ENCODE data around the gene DOCK6. TPM values are rescaled to one million over a fixed set of nuclear protein-coding genes. Genes with fewer than 3 reads are reported as not detected.

The DOCK6 gene
- total RNA-seq, 1 experiment from 2014 or later = 19.4 TPM

DNA sequence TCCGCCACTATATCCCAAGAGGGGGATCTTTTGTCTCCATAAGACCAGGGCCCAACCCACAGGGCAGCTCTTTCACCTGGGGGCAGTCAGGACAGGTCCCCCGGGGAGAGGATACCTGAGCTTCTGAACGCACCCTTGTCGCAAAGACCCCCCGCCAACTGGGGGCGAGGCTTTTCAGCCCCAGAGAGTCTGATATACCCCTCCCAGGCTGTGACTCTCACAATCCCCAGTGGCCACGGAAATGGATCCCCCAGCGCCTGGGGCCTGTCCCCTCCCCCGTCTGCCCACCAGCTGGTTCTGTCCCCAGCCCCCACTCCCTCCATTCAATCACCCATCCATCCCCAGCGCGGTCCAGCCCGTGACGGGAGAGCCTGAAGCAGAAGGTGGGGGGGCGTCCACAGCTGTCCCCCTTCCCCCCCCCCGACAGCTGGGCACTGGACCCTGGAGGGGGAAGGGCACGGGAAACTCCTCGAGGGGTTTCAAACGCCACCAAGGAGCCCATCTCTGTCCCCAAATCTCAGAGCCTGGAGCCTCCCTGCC, 823 bp downstream of the DOCK6 start:
- H3K27ac ChIP-seq (ENCODE audit: low read length) = 0 out of 2 replicates have a peak overlapping the region, but pooled peaks have one; percentile 48
- H3K4me1 ChIP-seq (ENCODE audit: control insufficient read depth, insufficient read depth, low read length) = no peaks in the 10 kb centered on the region; the same call in 1 of the 2 replicates
- CTCF ChIA-PET = no interaction called here
- no TSS peak for BruUV-seq (replicated peaks)
- TF ChIP-seq REST (IDR thresholded peaks at IDR 0.05; ENCODE audit: insufficient read depth in 1 of 2, low read depth in 2 of 2, low read length in 1 of 2) (no peak), CTCF (IDR thresholded peaks at IDR 0.05) (no peak), POLR2AphosphoS5 (IDR thresholded peaks at IDR 0.05; ENCODE audit: low read depth, low read length) (no peak), TCF7L2 (IDR thresholded peaks at IDR 0.05; ENCODE audit: low read depth, low read length) (no peak), SIN3A (IDR thresholded peaks at IDR 0.05; ENCODE audit: borderline replicate concordance, insufficient read depth, low read depth, low read length) (no peak)
- H3K9me3 ChIP-seq (ENCODE audit: control insufficient read depth, insufficient read depth, low read depth, low read length) = no peaks in the 10 kb centered on the region
- no peaks in the 10 kb centered on the region; the same call in 1 of the 2 replicates for H3K36me3 ChIP-seq (ENCODE audit: control insufficient read depth, insufficient read depth, low read length)
- POLR2A ChIA-PET = no interaction called here
- no peak for DNase-seq (ENCODE audit: low read depth, low spot score)
- in situ Hi-C loops (cut with HindIII; ENCODE audit: low pct_unique_long_range_greater_than_20kb, low sequenced_read_pairs) = no loop called here
- ATAC-seq = 0 out of 2 replicates have a peak, but pooled peaks have one; percentile 9
- peak overlapping the region; percentile 58 to 60 for H3K4me3 ChIP-seq (ENCODE audit: low read depth in 2 of 2, low read length in 2 of 2)
- intact Hi-C loops (cut with micrococcal nuclease; ENCODE audit: unreplicated experiment) = no loop called here
- no peaks in the 10 kb centered on the region for H3K27me3 ChIP-seq (ENCODE audit: control insufficient read depth, insufficient read depth, low read length)

- POLR2A ChIA-PET = no interaction called here
- Histone ChIP-seq H3K27me3 (ENCODE audit: control insufficient read depth, insufficient read depth, low read length) (no peaks in the 10 kb centered on the region), H3K9me3 (ENCODE audit: control insufficient read depth, insufficient read depth, low read depth, low read length) (no peaks in the 10 kb centered on the region), H3K27ac (ENCODE audit: low read length) (no peak overlapping the region), H3K4me1 (ENCODE audit: control insufficient read depth, insufficient read depth, low read length) (no peaks in the 10 kb centered on the region; the same call in 1 of the 2 replicates), H3K4me3 (ENCODE audit: low read depth in 2 of 2, low read length in 2 of 2) (no peak overlapping the region), H3K36me3 (ENCODE audit: control insufficient read depth, insufficient read depth, low read length) (no peaks in the 10 kb centered on the region; the same call in 1 of the 2 replicates)
- no TSS peak for BruUV-seq (replicated peaks)
- CTCF ChIA-PET = no interaction called here
- DNase-seq (ENCODE audit: low read depth, low spot score) (no peak), ATAC-seq (no peak)
- in situ Hi-C loops (cut with HindIII; ENCODE audit: low pct_unique_long_range_greater_than_20kb, low sequenced_read_pairs) (no loop called here), intact Hi-C loops (cut with micrococcal nuclease; ENCODE audit: unreplicated experiment) (no loop called here)
- no peak for TF ChIP-seq TCF7L2 (IDR thresholded peaks at IDR 0.05; ENCODE audit: low read depth, low read length)
Observed at GRCh38 chr19:11260996-11261395, 1.3 kb downstream of the DOCK6 start.

- no peak for DNase-seq (ENCODE audit: low read depth, low spot score)
- intact Hi-C loops (cut with micrococcal nuclease; ENCODE audit: unreplicated experiment) = no loop called here
- Histone ChIP-seq H3K36me3 (ENCODE audit: control insufficient read depth, insufficient read depth, low read length) (no peaks in the 10 kb centered on the region; the same call in 1 of the 2 replicates), H3K27ac (ENCODE audit: low read length) (no peak overlapping the region), H3K4me3 (ENCODE audit: low read depth in 2 of 2, low read length in 2 of 2) (no peak overlapping the region), H3K9me3 (ENCODE audit: control insufficient read depth, insufficient read depth, low read depth, low read length) (no peaks in the 10 kb centered on the region), H3K27me3 (ENCODE audit: control insufficient read depth, insufficient read depth, low read length) (no peaks in the 10 kb centered on the region), H3K4me1 (ENCODE audit: control insufficient read depth, insufficient read depth, low read length) (no peaks in the 10 kb centered on the region; the same call in 1 of the 2 replicates)
- CTCF ChIA-PET = no interaction called here
- in situ Hi-C loops (cut with HindIII; ENCODE audit: low pct_unique_long_range_greater_than_20kb, low sequenced_read_pairs) = no loop called here
- no peak for ATAC-seq
- POLR2A ChIA-PET = no interaction called here
- no TSS peak for BruUV-seq (replicated peaks)
- TF ChIP-seq SIN3A (IDR thresholded peaks at IDR 0.05; ENCODE audit: borderline replicate concordance, insufficient read depth, low read depth, low read length) (no peak), CTCF (IDR thresholded peaks at IDR 0.05) (no peak), POLR2AphosphoS5 (IDR thresholded peaks at IDR 0.05; ENCODE audit: low read depth, low read length) (no peak), REST (IDR thresholded peaks at IDR 0.05; ENCODE audit: insufficient read depth in 1 of 2, low read depth in 2 of 2, low read length in 1 of 2) (no peak), TCF7L2 (IDR thresholded peaks at IDR 0.05; ENCODE audit: low read depth, low read length) (no peak)
Observed at GRCh38 chr19:11257846-11258380, 4.4 kb downstream of the DOCK6 start.
